GM12865 (cell line): ENCODE results near the gene OR10G4.
"Not testable (repeated sequence)": the region's sequence is repeated elsewhere in the genome, so short reads cannot be mapped to it uniquely, and the experiment has no call there.

Experiments
- DNase-seq: peaks from one replicate; pipeline ENCODE4 v3.0.0; 2010; ENCODE audit warnings: low read depth
- H3K4me3 ChIP-seq: 2 replicates; pipeline ENCODE4 v1.5.1; 2011; ENCODE audit warnings: mild to moderate bottlenecking, low read depth, low read length, control low read depth
- CTCF ChIP-seq: IDR thresholded peaks from 2 replicates; pipeline ENCODE4 v1.5.1; 2011; ENCODE audit warnings: low read length, control low read depth, low read depth, inconsistent platforms; ENCODE audit not compliant: insufficient read depth; ENCODE audit errors: missing control alignments

The OR10G4 gene

GRCh38 chr11:124012697-124013096, at the start of gene OR10G4:
Gene OR10G4 (plus strand): TSS chr11:124012997. CDS start chr11:124015575, 2,578 bp downstream.
- no peak for TF ChIP-seq CTCF
- H3K4me3 ChIP-seq, result no peak within 1 kb of the TSS
- DNase-seq, result no peak

GRCh38 chr11:123973816-123974215, 39.0 kb upstream of the OR10G4 start:
- no peak for TF ChIP-seq CTCF
- no peak for DNase-seq
- no peak overlapping the region for H3K4me3 ChIP-seq

GRCh38 chr11:123976770-123977560, 35.8 kb upstream of the OR10G4 start:
- no peak for TF ChIP-seq CTCF
- H3K4me3 ChIP-seq, result no peak overlapping the region
- DNase-seq, result no peak

- no peak for TF ChIP-seq CTCF
- H3K4me3 ChIP-seq, result no peak within 1 kb of the TSS
- DNase-seq, result no peak
Observed at GRCh38 chr11:123977731-123978347, 35.0 kb upstream of the OR10G4 start, which contains the start of gene OR10S1. Gene OR10S1 (minus strand): TSS chr11:123977781. CDS start chr11:123977664, 117 bp downstream.

- no peak overlapping the region for H3K4me3 ChIP-seq
- no peak for TF ChIP-seq CTCF
- DNase-seq, result no peak
Observed at GRCh38 chr11:123979311-123979710, 33.5 kb upstream of the OR10G4 start.

GRCh38 chr11:123995119-123995518, 17.7 kb upstream of the OR10G4 start, which contains the start of gene OR10G6:
Gene OR10G6 (minus strand): TSS chr11:123995161. CDS start chr11:123995161, 0 bp downstream.
- no peak for TF ChIP-seq CTCF
- H3K4me3 ChIP-seq, result no peak within 1 kb of the TSS
- no peak for DNase-seq

GRCh38 chr11:124015837-124016236, 3.0 kb downstream of the OR10G4 start:
- DNase-seq, H3K4me3 ChIP-seq: not testable (repeated sequence)
